Measurements from ENCODE around the gene ACTRT2.

The ACTRT2 gene

GRCh38 chr1:3056641-3057040 is 35.4 kb downstream of the ACTRT2 start:
- no peak for DNase-seq

- no peak for DNase-seq
Measured at GRCh38 chr1:3058263-3059030, 37.2 kb downstream of the ACTRT2 start.

GRCh38 chr1:3060127-3060526 is 38.9 kb downstream of the ACTRT2 start:
- DNase-seq, result no peak

- no peak for DNase-seq
Measured at GRCh38 chr1:3060601-3061551, 39.6 kb downstream of the ACTRT2 start.

- DNase-seq, result no peak
Measured at GRCh38 chr1:3061566-3061965, 40.3 kb downstream of the ACTRT2 start.

- DNase-seq, result no peak
Measured at GRCh38 chr1:3061981-3062615, 40.8 kb downstream of the ACTRT2 start.

GRCh38 chr1:3062616-3063378 is 41.5 kb downstream of the ACTRT2 start:
- DNase-seq, result no peak

- no peak for DNase-seq
Measured at GRCh38 chr1:3063379-3064295, 42.4 kb downstream of the ACTRT2 start.

GRCh38 chr1:3064296-3064850 is 43.1 kb downstream of the ACTRT2 start:
- DNase-seq, result no peak

GRCh38 chr1:3064901-3065300 is 43.6 kb downstream of the ACTRT2 start:
- no peak for DNase-seq

GRCh38 chr1:3065396-3065795 is 44.1 kb downstream of the ACTRT2 start:
- no peak for DNase-seq

- no peak for DNase-seq
Measured at GRCh38 chr1:3065797-3066196, 44.5 kb downstream of the ACTRT2 start.

GRCh38 chr1:3066250-3066711 is 45.0 kb downstream of the ACTRT2 start:
- DNase-seq, result no peak

- DNase-seq, result no peak
Measured at GRCh38 chr1:3066826-3067225, 45.6 kb downstream of the ACTRT2 start.

- DNase-seq, result no peak
Measured at GRCh38 chr1:3067301-3067670, 46.0 kb downstream of the ACTRT2 start.

- DNase-seq, result no peak
Measured at GRCh38 chr1:3067671-3068563, 46.6 kb downstream of the ACTRT2 start.

- DNase-seq, result no peak
Measured at GRCh38 chr1:3068564-3069431, 47.5 kb downstream of the ACTRT2 start, which contains the start of gene PRDM16. TSS of gene PRDM16 (plus strand) at chr1:3069203. CDS start at chr1:3069260, 57 bp downstream.

- no peak for DNase-seq
Measured at GRCh38 chr1:3069491-3070308, 48.4 kb downstream of the ACTRT2 start.
